Naive thymus-derived CD4-positive, alpha-beta T cell (primary cell): ENCODE data around the gene IGSF8. TPM values are rescaled to one million over a fixed set of nuclear protein-coding genes. Genes with fewer than 3 reads are reported as not detected.
"Not testable (repeated sequence)": the region's sequence is repeated elsewhere in the genome, so short reads cannot be mapped to it uniquely, and the experiment has no call there.

Experiments used
- ATAC-seq: fragments of 150-1000 bp; cut with Tn5 transposase; 2 replicates; pipeline ENCODE4 v1.10.0; 2021; ENCODE audit warnings: mild to moderate bottlenecking, moderate library complexity
- CTCF ChIA-PET: fragments of 350-600 bp; sonication (Branson Sonifier 250); formaldehyde crosslinking; loops from one replicate; lab custom pipeline; 2021; ENCODE audit warnings: antibody characterized with exemption; lab: Charles Lee
- POLR2A ChIA-PET: fragments of 350-600 bp; sonication (Branson Sonifier 250); formaldehyde crosslinking; loops from one replicate; lab custom pipeline; 2021; ENCODE audit warnings: antibody characterized with exemption, inconsistent platforms; lab: Charles Lee
- DNase-seq, 9 donors: peaks; one replicate each; pipeline versions ENCODE4 v3.0.0 to v3.0.0-alpha.2; 2020 to 2022; ENCODE audit warnings: mixed read lengths in 1 of 9
- H3K27ac ChIP-seq: one replicate; pipeline ENCODE4 v1.7.0; 2013; ENCODE audit warnings: mild to moderate bottlenecking, low read depth, low read length, moderate library complexity
- H3K27me3 ChIP-seq, 2 donors: one replicate each; pipeline ENCODE4 v1.7.0; 2013; ENCODE audit warnings: low read length in 2 of 2, mild to moderate bottlenecking in 2 of 2, moderate library complexity in 2 of 2; ENCODE audit not compliant: control insufficient read depth in 2 of 2, insufficient read depth in 2 of 2
- H3K36me3 ChIP-seq, 3 experiments: 1 replicate in 2 of 3; 2 replicates in 1 of 3; pipeline ENCODE4 v1.7.0; 2013; ENCODE audit warnings: low read length in 3 of 3, mild to moderate bottlenecking in 3 of 3, moderate library complexity in 1 of 3; ENCODE audit not compliant: insufficient read depth in 3 of 3, control insufficient read depth in 2 of 3
- H3K4me1 ChIP-seq, 2 donors: one replicate each; pipeline ENCODE4 v1.7.0; 2013; ENCODE audit warnings: low read length in 2 of 2, mild to moderate bottlenecking in 2 of 2, moderate library complexity in 1 of 2; ENCODE audit not compliant: control insufficient read depth in 2 of 2, insufficient read depth in 2 of 2
- H3K4me3 ChIP-seq: 2 replicates; pipeline ENCODE4 v1.7.0; 2013; ENCODE audit warnings: mild to moderate bottlenecking, low read length
- H3K9me3 ChIP-seq, 3 experiments: 1 replicate in 2 of 3; 2 replicates in 1 of 3; pipeline ENCODE4 v1.7.0; 2013; ENCODE audit warnings: low read length in 3 of 3; ENCODE audit not compliant: control insufficient read depth in 2 of 3
- H3K27ac Mint-ChIP-seq, 9 donors: one replicate each; pipeline ENCODE4 v1.8.0; 2020 to 2022; ENCODE audit warnings: mixed read lengths in 9 of 9, mild to moderate bottlenecking in 8 of 9, moderate library complexity in 5 of 9, inconsistent platforms in 2 of 9
- H3K27me3 Mint-ChIP-seq, 5 donors: one replicate each; pipeline ENCODE4 v1.8.0; 2021 to 2022; ENCODE audit warnings: mixed read lengths in 5 of 5, mild to moderate bottlenecking in 1 of 5
- H3K36me3 Mint-ChIP-seq, 5 donors: one replicate each; pipeline ENCODE4 v1.8.0; 2020 to 2022; ENCODE audit warnings: mixed read lengths in 5 of 5, mild to moderate bottlenecking in 3 of 5, inconsistent platforms in 1 of 5
- H3K4me1 Mint-ChIP-seq, 7 donors: one replicate each; pipeline ENCODE4 v1.8.0; 2020 to 2022; ENCODE audit warnings: mixed read lengths in 7 of 7, mild to moderate bottlenecking in 3 of 7, inconsistent platforms in 1 of 7
- H3K4me3 Mint-ChIP-seq, 10 donors: one replicate each; pipeline ENCODE4 v1.8.0; 2020 to 2022; ENCODE audit warnings: mild to moderate bottlenecking in 10 of 10, mixed read lengths in 10 of 10, moderate library complexity in 6 of 10, inconsistent platforms in 2 of 10
- H3K9me3 Mint-ChIP-seq, 11 donors: one replicate each; pipeline ENCODE4 v1.8.0; 2020 to 2022; ENCODE audit warnings: mixed read lengths in 11 of 11, mild to moderate bottlenecking in 4 of 11, inconsistent platforms in 1 of 11, moderate library complexity in 1 of 11
- intact Hi-C, 2 donors: fragments of 100-400 bp; cut with micrococcal nuclease; formaldehyde crosslinking; loops; one replicate each; pipeline ENCODE4 v1.15.1; 2023
- polyA plus RNA-seq, 2 donors: library from polyadenylated mRNA; unstranded; fragments of 300-500 nt; fragmentation: Illumina TruSeq; gene quantifications; one replicate each; pipeline ENCODE4 v1.2.3, GENCODE V29; 2021
- total RNA-seq, 6 experiments: library from RNA in 5 of 6; stranded (reverse) in 5 of 6; gene quantifications; 1 replicate in 5 of 6; 2 replicates in 1 of 6; pipeline ENCODE4 v1.2.3 and lab custom pipeline; 2021 to 2026

The IGSF8 gene
- total and polyA plus RNA-seq, 7 experiments from 2014 or later, result 31.9 to 68.7 (median 44.8) TPM

DNA sequence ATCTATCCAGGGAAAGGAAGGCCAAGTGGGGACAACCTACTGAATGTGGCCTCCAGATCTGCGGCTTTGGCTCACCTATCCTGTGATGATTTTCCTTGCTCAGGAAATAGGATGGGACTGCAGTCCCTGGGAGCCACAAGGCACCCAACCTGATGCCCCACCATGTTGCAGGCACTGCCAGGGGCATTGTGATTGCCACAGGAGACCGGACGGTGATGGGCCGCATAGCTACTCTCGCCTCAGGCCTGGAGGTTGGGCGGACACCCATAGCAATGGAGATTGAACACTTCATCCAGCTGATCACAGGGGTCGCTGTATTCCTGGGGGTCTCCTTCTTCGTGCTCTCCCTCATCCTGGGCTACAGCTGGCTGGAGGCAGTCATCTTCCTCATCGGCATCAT is 29.0 kb upstream of the IGSF8 start:
- no peaks in the 10 kb centered on the region for H3K4me1 Mint-ChIP-seq
- H3K36me3 Mint-ChIP-seq, result no peaks in the 10 kb centered on the region
- no peak overlapping the region for H3K27ac ChIP-seq
- CTCF ChIA-PET, result no interaction called here
- peaks cover 0 to 2% (median 0%) of the 10 kb centered on the region in 11 donors for H3K9me3 Mint-ChIP-seq
- DNase-seq (no peak), ATAC-seq (no peak)
- no peaks in the 10 kb centered on the region for H3K36me3 ChIP-seq
- intact Hi-C loops, result no loop called here
- H3K27me3 Mint-ChIP-seq, result peaks cover 0 to 17% (median 4%) of the 10 kb centered on the region in 5 donors
- no peak overlapping the region for H3K4me3 ChIP-seq
- H3K9me3 ChIP-seq, result no peaks in the 10 kb centered on the region
- H3K4me1 ChIP-seq, result no peaks in the 10 kb centered on the region
- H3K27ac Mint-ChIP-seq, result no peak overlapping the region
- no peak overlapping the region for H3K4me3 Mint-ChIP-seq
- no peaks in the 10 kb centered on the region for H3K27me3 ChIP-seq
- POLR2A ChIA-PET, result no interaction called here

DNA sequence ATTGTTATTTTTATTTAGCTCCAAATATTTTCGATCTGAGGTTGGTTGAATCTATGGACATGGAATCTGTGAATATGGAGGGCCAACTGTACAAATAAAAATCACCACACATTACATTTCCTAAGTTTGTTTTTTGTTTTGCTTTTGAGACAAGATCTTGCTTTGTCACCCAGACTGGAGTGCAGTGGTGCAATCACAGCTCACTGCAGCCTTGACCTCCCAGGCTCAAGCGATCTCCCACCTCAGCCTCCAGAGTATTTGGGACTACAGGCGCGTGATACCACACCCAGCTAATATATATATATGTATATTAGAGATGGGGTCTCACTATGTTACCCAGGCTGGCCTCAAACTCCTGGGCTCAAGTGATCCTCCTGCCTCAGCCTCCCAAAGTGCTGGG is 27.9 kb upstream of the IGSF8 start:
- CTCF ChIA-PET, ATAC-seq, H3K4me1 ChIP-seq, H3K27ac Mint-ChIP-seq, H3K27ac ChIP-seq, H3K36me3 Mint-ChIP-seq, H3K27me3 ChIP-seq, H3K4me3 ChIP-seq, DNase-seq, H3K36me3 ChIP-seq, H3K9me3 ChIP-seq, POLR2A ChIA-PET, intact Hi-C loops, H3K4me3 Mint-ChIP-seq, H3K9me3 Mint-ChIP-seq, H3K4me1 Mint-ChIP-seq: not testable (repeated sequence)
- H3K27me3 Mint-ChIP-seq, result peaks cover 0 to 10% (median 4%) of the 10 kb centered on the region in 5 donors

DNA sequence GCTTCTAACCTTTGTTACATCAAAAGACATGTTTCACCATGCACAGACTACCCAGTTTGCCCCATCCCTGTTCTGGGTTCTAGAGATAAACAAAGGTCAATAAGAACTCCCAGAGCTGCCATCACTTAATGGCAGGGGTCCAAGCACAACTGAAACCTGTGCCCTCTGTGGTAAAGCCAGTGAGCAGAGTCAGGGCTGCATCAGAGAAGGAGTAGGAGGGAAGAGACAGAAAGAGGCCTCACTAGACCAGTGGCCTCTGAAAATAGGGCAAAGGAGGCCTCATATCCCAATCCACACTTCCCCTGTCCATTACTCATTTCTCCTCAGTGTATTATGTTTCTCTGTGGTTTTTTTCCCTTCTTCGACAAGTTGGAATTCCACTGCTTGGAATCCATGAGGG is 27.3 kb upstream of the IGSF8 start:
- no peak overlapping the region for H3K4me3 Mint-ChIP-seq
- H3K27ac ChIP-seq, result no peak overlapping the region
- no peaks in the 10 kb centered on the region for H3K27me3 ChIP-seq
- ATAC-seq (no peak), DNase-seq (no peak)
- H3K36me3 ChIP-seq, result no peaks in the 10 kb centered on the region
- H3K9me3 Mint-ChIP-seq, result peaks cover 0 to 2% (median 0%) of the 10 kb centered on the region in 11 donors
- POLR2A ChIA-PET, result no interaction called here
- intact Hi-C loops, result no loop called here
- CTCF ChIA-PET, result no interaction called here
- H3K4me1 Mint-ChIP-seq, result no peaks in the 10 kb centered on the region
- H3K36me3 Mint-ChIP-seq, result no peaks in the 10 kb centered on the region
- no peak overlapping the region for H3K4me3 ChIP-seq
- no peak overlapping the region for H3K27ac Mint-ChIP-seq
- no peaks in the 10 kb centered on the region for H3K9me3 ChIP-seq
- peaks cover 0 to 9% (median 4%) of the 10 kb centered on the region in 5 donors for H3K27me3 Mint-ChIP-seq
- H3K4me1 ChIP-seq, result no peaks in the 10 kb centered on the region

DNA sequence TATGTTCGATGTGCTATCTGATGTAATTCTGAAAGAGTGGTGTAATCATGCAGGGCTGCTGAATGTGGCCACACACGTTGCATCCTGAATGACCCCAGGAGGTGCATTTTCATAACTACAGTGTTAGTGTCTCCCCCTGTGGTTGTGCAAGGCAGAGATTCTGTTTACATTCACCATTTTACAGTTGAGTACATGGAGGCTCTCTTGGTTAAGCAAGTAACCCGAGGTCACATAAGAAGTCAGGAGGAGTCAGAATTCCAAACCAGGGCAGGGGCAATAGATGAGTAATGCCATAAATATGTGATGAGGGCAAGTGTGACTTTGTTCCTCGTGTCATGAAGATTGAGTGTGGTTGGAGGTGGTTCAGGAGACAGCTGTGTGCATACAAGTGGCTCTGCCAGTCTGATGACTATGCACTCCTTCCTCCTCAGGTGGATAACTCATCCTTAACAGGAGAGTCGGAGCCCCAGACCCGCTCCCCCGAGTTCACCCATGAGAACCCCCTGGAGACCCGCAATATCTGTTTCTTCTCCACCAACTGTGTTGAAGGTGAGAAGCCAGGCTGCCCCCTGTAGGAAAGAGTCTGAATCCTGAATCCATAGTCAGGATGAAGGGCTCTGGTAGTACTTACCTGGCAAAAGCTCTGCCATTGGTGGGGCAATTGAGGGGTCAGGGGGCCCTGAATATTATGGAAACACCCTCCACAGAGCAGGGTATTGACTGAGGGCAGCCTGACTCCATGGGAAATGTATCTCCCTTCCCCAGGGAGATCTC is 26.5 kb upstream of the IGSF8 start:
- no peaks in the 10 kb centered on the region for H3K27me3 ChIP-seq
- Mint-ChIP-seq H3K27me3 (peaks cover 0 to 9% (median 4%) of the 10 kb centered on the region in 5 donors), H3K36me3 (no peaks in the 10 kb centered on the region), H3K27ac (no peak overlapping the region), H3K9me3 (peaks cover 0 to 2% (median 0%) of the 10 kb centered on the region in 11 donors), H3K4me1 (no peaks in the 10 kb centered on the region), H3K4me3 (no peak overlapping the region)
- ChIA-PET POLR2A (no interaction called here), CTCF (no interaction called here)
- DNase-seq, result no peak
- H3K4me1 ChIP-seq, result no peaks in the 10 kb centered on the region
- intact Hi-C loops, result no loop called here
- no peak overlapping the region for H3K4me3 ChIP-seq
- H3K27ac ChIP-seq, result no peak overlapping the region
- no peak for ATAC-seq
- H3K9me3 ChIP-seq, result no peaks in the 10 kb centered on the region
- H3K36me3 ChIP-seq, result no peaks in the 10 kb centered on the region

DNA sequence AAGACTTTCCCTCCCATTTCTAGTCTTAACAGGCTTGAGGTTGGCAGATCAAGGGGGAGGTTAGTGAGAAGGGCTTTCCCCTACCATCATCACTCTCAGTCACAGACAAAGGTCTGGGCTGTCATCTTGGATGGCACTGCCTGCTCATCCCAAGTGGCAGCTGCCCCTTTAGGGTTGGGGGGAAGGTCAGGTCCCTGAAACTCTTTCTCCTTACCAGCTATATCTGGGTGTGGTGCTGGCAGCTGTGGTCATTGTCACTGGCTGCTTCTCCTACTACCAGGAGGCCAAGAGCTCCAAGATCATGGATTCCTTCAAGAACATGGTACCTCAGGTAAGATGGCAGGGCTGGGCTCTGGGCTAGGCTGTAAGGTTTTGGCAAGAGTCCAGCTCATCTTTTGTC is 25.3 kb upstream of the IGSF8 start:
- H3K27me3 Mint-ChIP-seq, result peaks cover 0 to 7% (median under 1%) of the 10 kb centered on the region in 5 donors
- intact Hi-C loops, result no loop called here

DNA sequence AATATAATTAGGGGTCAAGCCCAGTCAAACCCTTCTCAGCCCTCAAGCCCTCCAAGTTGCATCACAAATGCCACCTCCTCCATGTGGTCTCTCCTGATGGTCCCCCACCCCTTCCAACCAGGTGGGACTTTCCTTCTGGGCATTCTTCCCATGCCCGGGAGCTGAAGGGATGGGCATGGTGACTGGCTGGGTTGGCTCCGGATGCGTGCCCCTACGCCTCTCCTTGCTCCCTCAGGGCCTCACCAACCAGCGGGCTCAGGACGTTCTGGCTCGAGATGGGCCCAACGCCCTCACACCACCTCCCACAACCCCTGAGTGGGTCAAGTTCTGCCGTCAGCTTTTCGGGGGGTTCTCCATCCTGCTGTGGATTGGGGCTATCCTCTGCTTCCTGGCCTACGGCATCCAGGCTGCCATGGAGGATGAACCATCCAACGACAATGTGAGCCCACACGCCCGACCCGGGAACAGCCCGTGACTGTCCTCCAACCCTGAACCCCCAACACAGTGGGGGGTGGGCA is 24.6 kb upstream of the IGSF8 start:
- no peaks in the 10 kb centered on the region for H3K27me3 ChIP-seq
- no peaks in the 10 kb centered on the region for H3K4me1 ChIP-seq
- Mint-ChIP-seq H3K4me3 (no peak overlapping the region), H3K27me3 (peaks cover 0 to 13% (median 6%) of the 10 kb centered on the region in 5 donors), H3K9me3 (no peaks in the 10 kb centered on the region), H3K36me3 (peaks cover 0 to 4% (median 0%) of the 10 kb centered on the region in 5 donors), H3K4me1 (no peaks in the 10 kb centered on the region), H3K27ac (no peak overlapping the region)
- POLR2A ChIA-PET, result no interaction called here
- CTCF ChIA-PET, result interaction anchor here (0.8 kb wide), 1 partner anchor 92 kb away, joined by 3 read pairs; no protein-coding TSS in a partner anchor
- H3K9me3 ChIP-seq, result no peaks in the 10 kb centered on the region
- H3K36me3 ChIP-seq, result no peaks in the 10 kb centered on the region
- DNase-seq (no peak), ATAC-seq (no peak)
- intact Hi-C loops, result no loop called here
- H3K4me3 ChIP-seq, result no peak overlapping the region
- H3K27ac ChIP-seq, result no peak overlapping the region

More for the DNA sequence above, 25.3 kb upstream of the IGSF8 start:
- Histone ChIP-seq H3K4me1 (no peaks in the 10 kb centered on the region), H3K27me3 (no peaks in the 10 kb centered on the region), H3K36me3 (no peaks in the 10 kb centered on the region), H3K27ac (no peak overlapping the region), H3K4me3 (no peak overlapping the region), H3K9me3 (no peaks in the 10 kb centered on the region)
- no peak for DNase-seq
- H3K9me3 Mint-ChIP-seq, result no peaks in the 10 kb centered on the region
- no peak overlapping the region for H3K27ac Mint-ChIP-seq
- POLR2A ChIA-PET, result no interaction called here
- CTCF ChIA-PET, result no interaction called here
- ATAC-seq, result no peak
- H3K4me1 Mint-ChIP-seq, result no peaks in the 10 kb centered on the region
- H3K36me3 Mint-ChIP-seq, result no peaks in the 10 kb centered on the region
- H3K4me3 Mint-ChIP-seq, result no peak overlapping the region

DNA sequence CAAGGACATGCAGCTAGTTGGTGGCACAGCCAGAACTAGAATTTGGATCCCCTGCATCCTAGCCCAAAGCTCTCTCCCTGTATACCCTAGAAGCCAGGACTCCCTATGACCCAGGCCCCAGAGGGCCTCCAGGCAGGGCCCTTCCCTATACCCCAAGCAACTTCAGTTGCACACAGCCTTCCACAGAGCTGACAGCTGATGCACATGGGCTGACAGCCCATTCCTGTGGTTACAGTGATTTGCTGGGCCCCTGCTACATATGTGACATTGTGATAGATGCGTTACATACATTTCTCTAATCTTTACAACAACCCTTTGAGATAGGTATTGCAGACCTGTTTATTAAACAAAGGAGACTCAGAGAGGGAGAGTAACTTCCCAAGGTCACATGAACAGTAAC is 23.0 kb upstream of the IGSF8 start:
- Mint-ChIP-seq H3K4me3 (no peak overlapping the region), H3K27ac (no peak overlapping the region), H3K9me3 (no peaks in the 10 kb centered on the region), H3K27me3 (peaks cover 0 to 15% (median 11%) of the 10 kb centered on the region in 5 donors), H3K4me1 (no peaks in the 10 kb centered on the region), H3K36me3 (peaks cover 0 to 4% (median 0%) of the 10 kb centered on the region in 5 donors)
- intact Hi-C loops, result no loop called here
- Histone ChIP-seq H3K27ac (no peak overlapping the region), H3K4me3 (no peak overlapping the region), H3K27me3 (no peaks in the 10 kb centered on the region), H3K4me1 (no peaks in the 10 kb centered on the region), H3K36me3 (no peaks in the 10 kb centered on the region), H3K9me3 (no peaks in the 10 kb centered on the region)
- ChIA-PET CTCF (no interaction called here), POLR2A (no interaction called here)
- DNase-seq, result no peak
- no peak for ATAC-seq
